ENCODE data around the gene AEBP2.

- TF ChIP-seq POLR2A (IDR thresholded peaks at IDR 0.05; ENCODE audit: insufficient read depth in 1 of 2, low read depth in 2 of 2, low read length in 2 of 2), result no peak
- no peak for TF ChIP-seq USF2 (IDR thresholded peaks at IDR 0.05; ENCODE audit: low read depth, low read length)
- no peak for TF ChIP-seq USF2 (CRISPR knock-in tag; IDR thresholded peaks at IDR 0.05; ENCODE audit: borderline replicate concordance)
- no peak for TF ChIP-seq DNMT3B (CRISPR knock-in tag; conservative IDR thresholded peaks at IDR 0.05)
- no peak for TF ChIP-seq CHCHD3 (CRISPR knock-in tag; IDR thresholded peaks at IDR 0.05)
- no peak for TF ChIP-seq GABPA (IDR thresholded peaks at IDR 0.05; ENCODE audit: low read depth, low read length)
- no peak for TF ChIP-seq GABPA (CRISPR knock-in tag; IDR thresholded peaks at IDR 0.05; ENCODE audit: low read depth)
- TF ChIP-seq MEIS2 (CRISPR knock-in tag; IDR thresholded peaks at IDR 0.05), result no peak
Observed at GRCh38 chr12:19431407-19432308, 7.6 kb upstream of the AEBP2 start.
